Fibroblast of gingiva (primary cell): Measurements from ENCODE around the gene AMDHD2.
"Not testable (repeated sequence)": the region's sequence is repeated elsewhere in the genome, so short reads cannot be mapped to it uniquely, and the experiment has no call there.

Experiments
- DNase-seq: peaks from one replicate; pipeline ENCODE4 v3.0.0-alpha.2; 2011; ENCODE audit warnings: low read depth

AMDHD2 gene, protein sequence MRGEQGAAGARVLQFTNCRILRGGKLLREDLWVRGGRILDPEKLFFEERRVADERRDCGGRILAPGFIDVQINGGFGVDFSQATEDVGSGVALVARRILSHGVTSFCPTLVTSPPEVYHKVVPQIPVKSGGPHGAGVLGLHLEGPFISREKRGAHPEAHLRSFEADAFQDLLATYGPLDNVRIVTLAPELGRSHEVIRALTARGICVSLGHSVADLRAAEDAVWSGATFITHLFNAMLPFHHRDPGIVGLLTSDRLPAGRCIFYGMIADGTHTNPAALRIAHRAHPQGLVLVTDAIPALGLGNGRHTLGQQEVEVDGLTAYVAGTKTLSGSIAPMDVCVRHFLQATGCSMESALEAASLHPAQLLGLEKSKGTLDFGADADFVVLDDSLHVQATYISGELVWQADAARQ

DNA sequence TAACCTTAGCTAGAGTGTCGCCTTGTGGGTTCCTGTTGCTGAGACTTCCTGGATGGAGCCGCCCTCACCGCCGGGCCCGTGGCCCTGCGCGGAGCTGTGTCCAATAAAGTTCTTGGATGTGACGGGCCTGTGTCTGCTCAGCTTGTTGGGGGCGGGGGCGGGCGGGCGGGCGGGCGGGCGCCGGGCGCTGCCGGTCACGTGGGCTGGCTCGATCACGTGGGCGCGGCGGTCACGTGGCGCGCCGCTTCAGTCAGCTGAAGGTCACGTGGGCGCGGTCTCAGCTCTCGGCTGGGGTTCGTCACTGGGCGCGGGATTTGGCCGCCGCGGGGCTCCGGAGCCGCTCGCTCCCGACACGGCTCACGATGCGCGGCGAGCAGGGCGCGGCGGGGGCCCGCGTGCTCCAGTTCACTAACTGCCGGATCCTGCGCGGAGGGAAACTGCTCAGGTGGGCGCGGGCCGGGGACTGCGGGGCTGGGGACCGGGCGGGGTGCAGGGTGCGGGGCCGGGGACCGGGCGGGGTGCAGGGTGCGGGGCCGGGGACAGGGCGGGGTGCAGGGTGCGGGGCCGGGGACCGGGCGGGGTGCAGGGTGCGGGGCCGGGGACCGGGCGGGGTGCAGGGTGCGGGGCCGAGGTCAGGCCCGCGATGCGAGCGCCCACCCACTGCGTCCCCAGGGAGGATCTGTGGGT lies at the start of gene AMDHD2:
TSS of gene AMDHD2 (plus strand) at position 275 of the 687 bp plus-strand sequence. CDS start at position 363, 88 bp downstream.
- peak; percentile 91 for DNase-seq

DNA sequence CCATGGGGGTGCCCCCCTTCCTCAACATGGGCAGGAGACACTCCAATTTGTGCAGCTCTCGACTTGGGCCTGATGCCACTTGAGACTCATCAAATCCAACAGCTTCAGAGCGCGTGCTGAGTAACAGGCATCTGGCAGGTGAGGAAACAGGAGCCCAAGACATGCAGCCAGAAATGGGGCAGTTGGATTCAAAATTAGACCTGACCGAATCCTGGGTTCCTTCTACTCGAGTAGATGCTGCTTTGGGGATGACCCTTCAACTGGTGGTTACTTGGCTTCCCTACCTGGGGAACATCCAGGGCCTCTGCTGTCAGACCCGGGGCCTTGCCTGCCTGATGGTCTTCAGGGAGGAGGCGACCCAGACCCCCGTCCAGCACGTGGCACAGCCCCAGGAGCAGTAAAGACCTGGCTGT lies 49.6 kb upstream of the AMDHD2 start:
- no peak for DNase-seq

DNA sequence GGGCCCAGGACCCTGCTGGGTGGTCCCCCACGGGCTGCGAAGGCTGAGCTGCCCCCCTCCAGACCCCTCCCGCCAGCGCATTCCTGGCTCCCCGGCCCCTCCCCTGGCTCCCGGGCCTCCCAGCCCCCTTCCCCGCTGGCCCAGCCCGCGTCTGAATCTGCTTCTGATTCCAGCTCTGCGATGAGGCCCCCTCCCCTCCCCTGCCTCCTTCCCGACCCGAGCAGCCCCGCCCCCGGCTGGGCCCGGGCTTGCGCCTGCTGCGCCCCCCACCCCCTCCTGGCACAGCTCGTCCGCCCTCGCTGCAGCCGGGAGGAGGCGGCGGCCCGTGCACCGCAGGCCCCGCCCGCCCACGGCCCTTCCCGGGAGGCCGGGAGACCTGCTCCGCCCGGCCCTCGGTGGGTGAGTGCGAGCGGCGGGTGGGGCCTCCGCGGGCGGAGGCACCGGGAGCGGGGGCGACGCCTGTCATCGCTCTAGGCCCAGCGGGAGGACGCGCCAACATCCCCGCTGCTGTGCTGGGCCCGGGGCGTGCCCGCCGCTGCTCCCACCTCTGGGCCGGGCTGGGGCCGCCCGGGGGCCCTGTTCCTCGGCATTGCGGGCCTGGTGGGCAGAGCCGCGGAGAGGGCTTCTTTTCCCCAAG lies 49.0 kb upstream of the AMDHD2 start, which contains the start of gene NTN3:
TSS of gene NTN3 (plus strand) at position 282 of the 637 bp plus-strand sequence. CDS start 405 bp downstream, outside the sequence.
- no peak for DNase-seq

DNA sequence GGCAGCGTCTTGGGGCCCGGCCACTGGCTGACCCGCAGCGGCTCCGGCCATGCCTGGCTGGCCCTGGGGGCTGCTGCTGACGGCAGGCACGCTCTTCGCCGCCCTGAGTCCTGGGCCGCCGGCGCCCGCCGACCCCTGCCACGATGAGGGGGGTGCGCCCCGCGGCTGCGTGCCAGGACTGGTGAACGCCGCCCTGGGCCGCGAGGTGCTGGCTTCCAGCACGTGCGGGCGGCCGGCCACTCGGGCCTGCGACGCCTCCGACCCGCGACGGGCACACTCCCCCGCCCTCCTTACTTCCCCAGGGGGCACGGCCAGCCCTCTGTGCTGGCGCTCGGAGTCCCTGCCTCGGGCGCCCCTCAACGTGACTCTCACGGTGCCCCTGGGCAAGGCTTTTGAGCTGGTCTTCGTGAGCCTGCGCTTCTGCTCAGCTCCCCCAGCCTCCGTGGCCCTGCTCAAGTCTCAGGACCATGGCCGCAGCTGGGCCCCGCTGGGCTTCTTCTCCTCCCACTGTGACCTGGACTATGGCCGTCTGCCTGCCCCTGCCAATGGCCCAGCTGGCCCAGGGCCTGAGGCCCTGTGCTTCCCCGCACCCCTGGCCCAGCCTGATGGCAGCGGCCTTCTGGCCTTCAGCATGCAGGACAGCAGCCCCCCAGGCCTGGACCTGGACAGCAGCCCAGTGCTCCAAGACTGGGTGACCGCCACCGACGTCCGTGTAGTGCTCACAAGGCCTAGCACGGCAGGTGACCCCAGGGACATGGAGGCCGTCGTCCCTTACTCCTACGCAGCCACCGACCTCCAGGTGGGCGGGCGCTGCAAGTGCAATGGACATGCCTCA lies 48.3 kb upstream of the AMDHD2 start:
- DNase-seq = no peak

DNA sequence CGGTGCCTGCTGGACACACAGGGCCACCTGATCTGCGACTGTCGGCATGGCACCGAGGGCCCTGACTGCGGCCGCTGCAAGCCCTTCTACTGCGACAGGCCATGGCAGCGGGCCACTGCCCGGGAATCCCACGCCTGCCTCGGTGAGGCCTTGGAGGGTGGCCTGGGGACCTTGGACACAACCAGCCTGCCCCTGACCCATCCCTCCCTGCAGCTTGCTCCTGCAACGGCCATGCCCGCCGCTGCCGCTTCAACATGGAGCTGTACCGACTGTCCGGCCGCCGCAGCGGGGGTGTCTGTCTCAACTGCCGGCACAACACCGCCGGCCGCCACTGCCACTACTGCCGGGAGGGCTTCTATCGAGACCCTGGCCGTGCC lies 47.7 kb upstream of the AMDHD2 start:
- DNase-seq = no peak

DNA sequence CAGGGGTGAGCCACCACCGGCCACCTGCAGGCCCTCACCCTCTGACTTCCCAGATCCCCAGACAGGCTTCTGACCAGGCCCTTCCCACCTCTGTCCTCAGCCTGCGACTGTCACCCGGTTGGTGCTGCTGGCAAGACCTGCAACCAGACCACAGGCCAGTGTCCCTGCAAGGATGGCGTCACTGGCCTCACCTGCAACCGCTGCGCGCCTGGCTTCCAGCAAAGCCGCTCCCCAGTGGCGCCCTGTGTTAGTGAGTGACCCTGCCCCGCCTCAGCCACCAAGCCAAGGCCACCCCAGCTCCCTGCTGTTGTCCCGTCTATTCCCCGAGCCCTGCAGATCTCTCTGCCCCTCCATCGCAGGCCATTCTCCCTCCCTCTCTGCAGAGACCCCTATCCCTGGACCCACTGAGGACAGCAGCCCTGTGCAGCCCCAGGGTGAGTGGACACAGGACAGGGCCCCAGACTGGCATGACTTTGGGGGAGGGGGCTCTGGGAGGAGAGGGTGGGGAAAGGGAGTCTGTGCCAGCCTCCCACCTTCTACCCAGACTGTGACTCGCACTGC lies 47.2 kb upstream of the AMDHD2 start:
- DNase-seq = no peak

DNA sequence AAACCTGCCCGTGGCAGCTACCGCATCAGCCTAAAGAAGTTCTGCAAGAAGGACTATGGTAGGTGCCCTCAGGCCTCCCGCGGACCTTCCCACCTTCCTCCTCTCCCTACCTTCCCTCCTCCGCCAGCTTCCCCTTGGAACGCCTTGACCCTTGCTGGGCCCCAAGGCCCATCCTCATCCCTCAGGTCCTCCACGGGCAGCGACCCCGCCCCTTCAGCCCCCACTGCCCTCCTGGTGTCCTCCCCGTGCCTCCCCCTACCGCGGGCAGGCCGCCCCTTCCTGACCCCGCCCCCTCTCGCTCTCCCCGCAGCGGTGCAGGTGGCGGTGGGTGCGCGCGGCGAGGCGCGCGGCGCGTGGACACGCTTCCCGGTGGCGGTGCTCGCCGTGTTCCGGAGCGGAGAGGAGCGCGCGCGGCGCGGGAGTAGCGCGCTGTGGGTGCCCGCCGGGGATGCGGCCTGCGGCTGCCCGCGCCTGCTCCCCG lies 46.7 kb upstream of the AMDHD2 start:
- no peak for DNase-seq

DNA sequence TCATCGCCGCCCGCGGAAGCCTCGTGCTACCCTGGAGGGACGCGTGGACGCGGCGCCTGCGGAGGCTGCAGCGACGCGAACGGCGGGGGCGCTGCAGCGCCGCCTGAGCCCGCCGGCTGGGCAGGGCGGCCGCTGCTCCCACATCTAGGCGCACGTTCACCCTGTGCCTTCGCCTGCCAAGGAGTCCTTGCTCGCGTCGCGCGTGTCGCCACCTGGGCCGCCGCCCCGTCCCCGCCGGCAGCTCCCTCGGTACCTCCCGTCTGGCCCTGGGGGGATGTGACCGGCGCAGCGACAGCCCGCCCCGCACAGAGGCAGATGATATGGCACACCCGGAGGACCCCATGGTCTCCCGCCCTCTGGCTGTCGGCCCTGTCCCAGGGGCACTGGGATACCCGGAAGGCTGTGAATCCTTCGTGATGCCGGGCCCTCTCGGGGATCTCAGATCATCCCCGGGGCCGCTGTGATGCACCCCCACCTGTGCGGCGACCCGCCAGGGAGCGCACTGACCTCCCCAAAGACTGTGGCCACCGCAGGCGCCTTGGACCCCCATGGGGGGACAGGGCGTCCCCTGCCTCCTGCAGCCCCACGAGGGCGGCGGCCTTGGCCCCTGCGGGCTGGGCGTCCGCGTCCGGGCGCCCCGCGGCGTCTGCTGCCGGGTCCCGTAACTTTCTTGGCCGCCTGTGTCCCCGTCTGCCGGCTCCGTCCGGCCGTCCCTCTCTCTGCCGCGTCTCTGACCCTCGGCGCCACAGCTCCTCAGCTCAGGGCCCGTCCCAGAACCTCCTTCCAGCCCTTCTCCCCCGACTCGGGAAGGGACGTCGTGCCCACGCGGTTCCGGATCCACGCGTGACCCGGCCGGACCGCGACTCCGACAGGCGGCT lies 45.9 kb upstream of the AMDHD2 start:
- peak; percentile 24 for DNase-seq

DNA sequence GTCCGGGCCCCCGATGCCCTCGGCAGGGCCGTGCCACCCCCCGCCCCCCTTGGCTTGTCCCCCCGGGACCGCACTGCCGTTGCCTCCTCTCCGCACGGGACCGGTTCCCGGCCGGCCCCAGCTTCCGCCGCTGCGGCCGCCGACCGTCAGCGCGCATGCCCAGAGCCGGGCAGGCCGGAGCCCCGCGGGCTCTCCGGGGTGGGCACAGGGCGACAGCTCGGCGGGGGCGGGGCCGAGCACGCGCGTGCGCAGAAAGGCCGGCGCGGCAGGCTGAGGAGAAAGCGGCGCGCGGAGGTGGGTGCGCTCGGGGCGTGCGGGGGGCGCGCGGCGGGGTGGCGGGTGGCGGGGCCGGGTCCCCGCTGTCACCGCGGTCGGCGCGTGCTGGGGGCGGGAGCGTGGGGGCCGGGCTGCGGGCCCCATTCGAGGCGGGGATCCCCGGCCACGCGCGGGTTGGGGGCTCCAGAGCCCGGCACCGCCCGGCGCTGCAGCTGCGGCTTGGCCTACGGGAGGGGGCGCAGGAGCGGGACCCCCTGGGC lies 45.2 kb upstream of the AMDHD2 start, which contains the start of gene TBC1D24:
TSS of gene TBC1D24 (plus strand) at position 251 of the 536 bp plus-strand sequence. CDS start 21,022 bp downstream, outside the sequence.
- peak; percentile 78 for DNase-seq

DNA sequence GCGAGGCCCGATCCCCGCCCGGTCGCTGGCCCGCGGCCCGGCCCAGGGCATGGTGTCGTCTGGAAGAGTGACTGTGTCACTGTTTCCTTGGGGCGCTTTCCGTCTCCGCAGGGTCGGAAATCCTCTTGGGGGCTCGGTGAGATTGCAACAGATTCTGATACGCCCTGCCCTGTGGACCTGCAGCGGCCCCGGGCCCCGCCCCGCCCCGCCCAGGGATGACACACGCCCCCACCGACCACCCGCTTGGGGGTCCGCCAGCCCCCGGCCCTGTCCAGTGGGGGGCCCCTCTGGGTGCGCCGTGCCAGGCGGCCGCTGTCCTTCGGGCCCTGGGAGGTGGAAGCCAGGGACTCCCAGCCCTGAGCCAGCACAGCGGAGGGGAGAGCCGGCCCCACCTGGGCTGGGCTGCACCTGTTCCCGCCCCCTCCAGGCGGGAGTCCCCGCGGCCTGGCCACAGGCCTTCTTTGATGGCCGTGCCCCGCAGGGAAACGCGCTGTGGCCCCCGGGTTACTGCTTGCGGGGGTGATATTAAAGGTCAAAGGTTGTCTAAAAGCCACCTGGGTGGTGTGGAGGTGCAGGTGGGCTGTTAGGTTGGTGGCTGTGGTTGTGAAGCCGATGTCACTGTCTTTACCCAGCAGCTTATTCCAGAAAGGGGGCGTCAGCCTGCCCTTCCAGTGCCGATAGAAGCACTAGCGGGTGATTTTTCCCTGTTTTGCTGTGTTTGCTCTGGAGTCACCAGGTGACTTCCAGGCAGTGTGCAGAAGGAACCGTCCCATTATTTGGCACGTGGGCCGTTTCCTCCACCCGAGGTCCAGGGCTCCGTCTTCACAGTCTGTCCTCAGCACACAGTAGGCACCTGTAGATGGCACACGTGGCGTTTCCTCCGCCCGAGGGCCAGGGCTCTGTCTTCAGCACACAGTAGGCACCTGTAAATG lies 44.5 kb upstream of the AMDHD2 start:
- no peak for DNase-seq

DNA sequence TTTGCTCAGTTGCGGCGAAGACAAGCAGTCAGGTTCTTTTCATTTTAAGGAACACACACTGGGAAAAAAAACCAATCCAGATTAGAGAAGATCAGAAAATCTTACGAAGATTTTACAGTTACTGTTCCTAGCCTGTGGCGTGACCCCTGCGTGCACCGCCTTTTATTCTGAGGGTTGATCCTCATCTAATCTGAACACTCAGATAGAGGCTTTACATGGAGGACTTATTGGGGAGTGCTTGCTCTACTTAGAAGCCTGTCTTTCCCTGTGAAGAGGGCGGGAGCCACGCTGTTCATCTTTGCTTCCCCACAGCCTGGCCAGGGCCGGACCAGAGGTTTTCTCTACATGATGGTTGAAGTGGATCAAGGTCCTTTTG lies 43.8 kb upstream of the AMDHD2 start:
- DNase-seq = no peak

DNA sequence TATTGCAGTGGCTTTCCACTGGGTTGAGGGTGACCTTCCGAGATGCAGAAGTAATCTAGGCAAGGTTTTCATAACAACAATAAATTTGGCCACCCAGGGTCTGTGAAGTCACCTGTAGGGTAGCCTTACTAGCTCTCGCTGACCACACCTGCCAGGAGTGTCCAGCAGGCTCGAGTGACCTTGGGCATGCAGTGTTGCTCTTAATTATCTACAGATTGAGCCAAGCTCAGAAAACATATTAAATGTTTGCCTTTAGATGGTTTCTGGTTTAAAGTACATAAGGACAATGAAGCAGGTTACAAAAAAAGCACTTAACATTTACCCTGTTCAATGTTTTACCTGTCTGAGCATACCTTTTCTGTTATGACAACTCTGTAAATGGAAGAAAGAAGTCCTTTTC lies 43.4 kb upstream of the AMDHD2 start:
- DNase-seq = no peak

DNA sequence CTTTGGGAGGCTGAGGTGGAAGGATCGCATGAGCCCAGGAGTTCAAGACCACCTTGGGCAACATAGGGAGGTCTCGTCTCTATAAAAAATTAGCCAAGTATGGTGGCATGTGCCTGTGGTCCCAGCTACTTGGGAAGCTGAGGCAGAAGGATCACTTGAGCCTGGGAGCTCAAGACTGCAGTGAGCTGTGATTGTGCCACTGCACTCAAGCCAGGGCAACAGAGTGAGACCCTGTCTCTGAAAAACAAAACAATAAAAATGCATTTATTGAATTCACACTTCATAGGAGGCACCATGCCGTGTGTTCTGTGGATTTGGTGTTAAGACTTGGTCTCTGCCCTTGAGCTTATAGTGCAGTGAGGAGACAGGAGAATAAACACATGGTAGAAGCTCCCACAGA lies 42.8 kb upstream of the AMDHD2 start:
- DNase-seq = no peak

DNA sequence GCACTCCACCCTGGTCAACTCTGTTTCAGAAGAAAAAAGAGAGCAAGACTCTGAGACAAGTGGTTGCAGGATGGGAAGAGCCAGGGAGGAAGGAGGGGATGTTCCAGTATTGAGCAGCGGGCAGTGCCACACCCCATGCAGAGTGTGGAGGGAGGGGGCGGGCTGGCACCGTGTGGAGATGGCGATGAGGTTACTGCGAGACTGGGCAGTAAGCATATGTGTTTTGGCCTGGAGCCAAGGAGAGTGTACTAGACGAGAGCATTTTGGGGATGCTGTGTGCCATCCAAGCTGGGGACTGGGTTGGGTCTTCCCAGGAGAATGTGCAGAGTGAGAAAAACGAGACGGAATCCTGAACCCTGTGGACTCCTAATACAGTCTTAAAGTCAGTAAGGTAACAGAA lies 41.9 kb upstream of the AMDHD2 start:
- DNase-seq = no peak

DNA sequence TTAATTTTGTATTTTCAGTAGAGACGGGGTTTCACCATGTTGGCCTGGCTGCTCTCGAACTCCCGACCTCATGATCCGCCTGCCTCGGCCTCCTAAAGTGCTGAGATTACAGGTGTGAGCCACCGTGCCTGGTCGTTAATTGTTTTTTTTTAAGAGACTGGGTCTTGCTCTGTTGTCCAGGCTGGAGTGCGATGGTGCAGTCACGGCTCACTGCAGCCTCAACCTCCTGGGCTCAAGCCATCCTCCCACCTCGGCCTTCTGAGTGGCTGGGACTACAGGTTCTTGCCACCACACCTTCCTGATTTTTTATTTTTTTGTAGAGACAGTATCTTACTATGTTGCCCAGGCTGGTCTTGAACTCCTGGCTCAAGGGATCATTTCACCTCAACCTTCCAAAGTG lies 40.2 kb upstream of the AMDHD2 start:
- DNase-seq = not testable (repeated sequence)

DNA sequence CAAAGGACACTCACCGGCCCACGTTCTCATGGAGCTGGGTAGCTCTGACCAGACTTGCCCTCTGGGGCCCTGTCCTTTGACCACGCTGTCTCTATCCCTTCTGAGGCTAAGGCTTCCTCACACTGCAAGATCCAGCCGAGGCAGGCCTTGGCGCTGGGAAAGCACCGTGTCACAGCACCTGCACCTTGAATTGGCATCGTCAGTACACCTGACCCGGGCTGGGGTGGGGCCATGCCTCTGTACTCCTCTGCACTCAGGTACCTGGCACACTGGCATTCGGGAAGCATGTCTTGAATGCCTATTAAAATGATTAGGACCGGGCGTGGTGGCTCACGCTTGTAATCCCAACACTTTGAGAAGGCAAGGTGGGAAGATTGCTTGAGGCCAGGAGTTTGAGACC lies 39.2 kb upstream of the AMDHD2 start:
- no peak for DNase-seq

DNA sequence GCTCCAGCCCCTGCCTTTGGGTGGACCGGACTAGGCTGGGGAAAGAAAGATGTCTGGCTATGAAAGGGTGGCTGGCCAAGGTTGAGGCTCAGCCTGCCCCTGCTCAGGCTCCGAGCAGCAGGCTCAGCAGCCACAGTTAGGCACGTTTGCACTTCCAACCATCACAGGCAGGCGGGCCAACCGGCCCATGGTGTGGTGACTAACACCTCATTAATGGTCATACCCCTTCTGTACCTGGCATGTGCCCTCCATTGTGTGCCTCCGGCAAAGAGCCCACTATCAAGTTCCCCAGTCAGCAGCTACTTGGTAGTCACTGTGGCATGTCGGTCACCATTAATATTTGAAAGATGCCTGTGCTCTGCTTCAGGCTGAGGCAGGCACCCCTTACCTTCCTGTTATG lies 38.5 kb upstream of the AMDHD2 start:
- no peak for DNase-seq

DNA sequence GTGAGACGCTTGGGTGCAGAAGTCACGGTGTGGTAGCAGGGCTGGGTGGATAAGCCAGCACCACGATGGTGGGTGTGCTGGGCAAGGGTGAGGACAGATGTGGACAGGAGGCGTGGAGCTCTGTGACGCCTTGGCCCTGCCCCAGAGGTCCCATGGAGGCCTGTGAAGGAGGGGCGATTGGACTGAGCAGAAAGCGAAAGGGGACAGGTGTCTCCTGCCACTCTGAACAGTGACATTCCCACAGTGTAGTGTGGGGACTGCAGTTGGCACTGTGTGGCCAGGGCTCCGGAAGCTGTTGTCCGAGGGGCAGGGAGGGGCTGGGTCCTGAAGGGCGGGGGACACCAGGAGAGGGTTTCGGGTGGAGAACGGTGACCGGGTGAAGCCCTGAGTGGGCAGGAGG lies 37.9 kb upstream of the AMDHD2 start:
- DNase-seq = no peak
